GM12892 (cell line): ENCODE data around the gene C1orf115.

ENCODE experiments used
- POLR2A ChIP-seq: IDR thresholded peaks from 2 replicates; pipeline ENCODE4 v1.6.1; 2011; ENCODE audit warnings: low read depth, low read length, control low read depth
- POLR2AphosphoS5 ChIP-seq: IDR thresholded peaks from 2 replicates; pipeline ENCODE4 v1.6.1; 2011; ENCODE audit warnings: low read depth, low read length, control low read depth
- TAF1 ChIP-seq: IDR thresholded peaks from 2 replicates; pipeline ENCODE4 v1.6.1; 2011; ENCODE audit warnings: low read depth, mild to moderate bottlenecking, control low read depth, low read length, borderline replicate concordance

DNA sequence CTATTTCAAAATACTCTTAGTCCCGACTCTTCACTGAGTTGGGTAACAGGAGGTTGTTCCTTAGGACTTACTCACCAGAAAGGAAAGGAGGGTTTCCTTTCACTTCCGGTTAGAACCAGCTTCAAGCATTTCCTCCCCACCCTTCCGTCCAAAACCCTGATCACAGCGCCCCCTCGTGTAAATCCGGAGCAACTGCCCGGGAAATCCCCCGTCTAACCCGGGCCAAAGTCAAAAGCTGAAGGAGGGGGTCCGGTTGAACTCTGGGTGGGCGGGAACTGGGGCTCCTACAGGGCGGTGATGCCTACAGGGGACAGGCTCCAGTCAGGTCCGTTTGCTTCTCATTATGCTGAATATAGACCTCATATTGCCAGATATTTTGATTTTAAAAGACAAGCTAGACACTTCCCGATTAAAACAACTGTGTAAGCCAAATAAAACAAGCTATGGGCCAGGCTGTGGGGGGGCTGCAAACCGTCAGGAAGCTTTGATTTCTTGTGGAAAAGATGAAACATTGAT, 43.0 kb downstream of the C1orf115 start:
- TF ChIP-seq POLR2A (no peak), POLR2AphosphoS5 (no peak), TAF1 (no peak)
